HepG2 (cell line): ENCODE data around the gene SSC5D. TPM values are rescaled to one million over a fixed set of nuclear protein-coding genes. Genes with fewer than 3 reads are reported as not detected.

Experiments used
- ARID2 ChIP-seq: sonication (generic); formaldehyde crosslinking; IDR thresholded peaks from 2 replicates; pipeline ENCODE4 v1.8.1; 2022; ENCODE audit warnings: mild to moderate bottlenecking, missing genetic modification reagents, borderline replicate concordance
- CREB1 ChIP-seq, 2 experiments: fragments of 450-650 bp in 1 of 2; IDR thresholded peaks; 2 replicates each; pipeline ENCODE4 v1.6.1; 2016 to 2017; ENCODE audit warnings: control low read depth in 1 of 2, mild to moderate bottlenecking in 1 of 2, missing compliant biosample characterization in 1 of 2, missing genetic modification characterization in 1 of 2
- GFI1 ChIP-seq: sonication (generic); formaldehyde crosslinking; IDR thresholded peaks from 2 replicates; pipeline ENCODE4 v1.5.0; 2020; ENCODE audit warnings: missing genetic modification reagents, mild to moderate bottlenecking, borderline replicate concordance
- HCFC1 ChIP-seq: fragments of 150-350 bp; IDR thresholded peaks from 2 replicates; pipeline ENCODE4 v1.6.1; 2014; ENCODE audit warnings: low read depth, low read length
- JUNB ChIP-seq: sonication (generic); formaldehyde crosslinking; IDR thresholded peaks from 2 replicates; pipeline ENCODE4 v1.8.0; 2022; ENCODE audit warnings: missing genetic modification reagents, mild to moderate bottlenecking, borderline replicate concordance
- MAX ChIP-seq: IDR thresholded peaks from 2 replicates; pipeline ENCODE4 v1.6.1; 2012; ENCODE audit warnings: inconsistent platforms
- MNT ChIP-seq: fragments of 450-650 bp; IDR thresholded peaks from 2 replicates; pipeline ENCODE4 v1.6.1; 2016
- POLR2AphosphoS2 ChIP-seq: IDR thresholded peaks from 2 replicates; pipeline ENCODE4 v1.6.1; 2011; ENCODE audit warnings: low read depth, low read length, improper control_type of control experiment
- SRF ChIP-seq: IDR thresholded peaks from 2 replicates; pipeline ENCODE4 v1.6.1; 2011; ENCODE audit warnings: mild to moderate bottlenecking, low read depth, low read length, moderate library complexity
- TARDBP ChIP-seq: sonication (generic); formaldehyde crosslinking; IDR thresholded peaks from 2 replicates; pipeline ENCODE4 v1.8.0; 2022; ENCODE audit warnings: mild to moderate bottlenecking, missing genetic modification reagents
- UBTF ChIP-seq: sonication (generic); formaldehyde crosslinking; IDR thresholded peaks from 2 replicates; pipeline ENCODE4 v1.4.0; 2020; ENCODE audit warnings: mild to moderate bottlenecking, missing genetic modification reagents
- ZBTB43 ChIP-seq: sonication (generic); formaldehyde crosslinking; conservative IDR thresholded peaks from 2 replicates; pipeline ENCODE4 v1.4.0; 2020; ENCODE audit warnings: missing genetic modification reagents
- ZNF292 ChIP-seq: sonication (generic); formaldehyde crosslinking; IDR thresholded peaks from 2 replicates; pipeline ENCODE4 v1.8.1; 2022; ENCODE audit warnings: mild to moderate bottlenecking, low read depth, missing genetic modification reagents, borderline replicate concordance
- ZNF691 ChIP-seq: sonication (generic); formaldehyde crosslinking; IDR thresholded peaks from 2 replicates; pipeline ENCODE4 v1.4.0; 2020; ENCODE audit warnings: missing genetic modification reagents, low read depth, mild to moderate bottlenecking, borderline replicate concordance
- ZNF710 ChIP-seq: sonication (generic); formaldehyde crosslinking; IDR thresholded peaks from 2 replicates; pipeline ENCODE4 v1.5.0; 2020; ENCODE audit warnings: mild to moderate bottlenecking, missing genetic modification reagents, borderline replicate concordance
- ZNF883 ChIP-seq: sonication (generic); formaldehyde crosslinking; IDR thresholded peaks from 2 replicates; pipeline ENCODE4 v1.5.1; 2020; ENCODE audit warnings: mild to moderate bottlenecking, missing genetic modification reagents; ENCODE audit errors: not compliant biosample characterization
- polyA plus RNA-seq, 8 experiments: library from polyadenylated mRNA; depleted of rRNA in 3 of 8; stranded (reverse) in 7 of 8; unstranded in 1 of 8; fragments of >200 nt; fragmentation: Illumina TruSeq in 4 of 8; extraction: Trizol in 4 of 8; gene quantifications; 2 replicates each; pipeline versions ENCODE4 v1.2.1 to v1.2.3, GENCODE V29; 2011 to 2016; ENCODE audit warnings: low read depth in 4 of 8, missing spikeins in 1 of 8, mixed read lengths in 1 of 8; ENCODE audit not compliant: insufficient read depth in 1 of 8
- total RNA-seq, 5 experiments: library from RNA; depleted of rRNA; stranded (reverse); fragments of >200 nt; fragmentation: Illumina TruSeq; extraction: Trizol; gene quantifications; 2 replicates each; pipeline ENCODE4 v1.2.3, GENCODE V29; 2016; ENCODE audit warnings: low read depth in 1 of 5

Gene SSC5D
- total and polyA plus RNA-seq, 2 of the 13 experiments (the other 11 are each of a cell fraction or from before 2014, with no cell fraction given), result not detected

- TF ChIP-seq ZNF691 (CRISPR knock-in tag) (no peak), MNT (peak; percentile 97), SRF (no peak), POLR2AphosphoS2 (no peak), GFI1 (no peak), ZNF710 (CRISPR knock-in tag) (no peak), MAX (peak; percentile 80), JUNB (CRISPR knock-in tag) (peak; percentile 39; the same call in 1 of the 2 replicates), ARID2 (CRISPR knock-in tag) (no peak), UBTF (peak; percentile 36; the same call in 1 of the 2 replicates), CREB1 (IDR thresholded peaks at IDR 0.05) (peak; percentile 25; the same call in 1 of the 2 replicates), CREB1 (CRISPR knock-in tag; IDR thresholded peaks at IDR 0.05) (no peak), ZBTB43 (no peak; the same call in 1 of the 2 replicates), TARDBP (CRISPR knock-in tag) (0 out of 2 replicates have a peak, but pooled peaks have one; percentile 28), ZNF883 (CRISPR knock-in tag) (no peak), ZNF292 (CRISPR knock-in tag) (no peak), HCFC1 (no peak)
Observed at GRCh38 chr19:55526216-55527196, 38.3 kb downstream of the SSC5D start (continued).
